Measurements from ENCODE around the gene COL18A1. TPM values are rescaled to one million over a fixed set of nuclear protein-coding genes. Genes with fewer than 3 reads are reported as not detected.
A peak's percentile ranks its signal among the peaks of the same experiment; 100 is the strongest.
"Not testable (repeated sequence)": the region's sequence is repeated elsewhere in the genome, so short reads cannot be mapped to it uniquely, and the experiment has no call there.

The COL18A1 gene
- total RNA-seq, 4 donors from 2014 or later = 16.4 to 42.2 (median 20.7) TPM

- Histone ChIP-seq H3K4me3 (no peak overlapping the region), H3K27ac (no peak overlapping the region), H3K4me1 (peaks cover 10 to 11% of the 10 kb centered on the region in 2 donors), H3K9me3 (no peaks in the 10 kb centered on the region), H3K36me3 (no peaks in the 10 kb centered on the region), H3K27me3 (no peaks in the 10 kb centered on the region)
- DNase-seq (no peak), ATAC-seq (no peak)
- intact Hi-C loops (cut with DNase I; ENCODE audit: low total_unique reads) = no loop called here
- in situ Hi-C loops (cut with MboI; ENCODE audit: low sequenced_read_pairs in 4 of 4) = no loop called here
- TF ChIP-seq POLR2A (IDR thresholded peaks at IDR 0.05) (no peak), CTCF (IDR thresholded peaks at IDR 0.05 in 4 of 5, conservative IDR thresholded peaks at IDR 0.05 in 1 of 5) (no peak)
These were observed 124.9 kb downstream of the COL18A1 start for GRCh38 chr21:45529785-45530422.

- Histone ChIP-seq H3K36me3 (no peaks in the 10 kb centered on the region), H3K9me3 (no peaks in the 10 kb centered on the region), H3K4me1 (peaks cover 10 to 12% of the 10 kb centered on the region in 2 donors), H3K27ac (no peak overlapping the region), H3K4me3 (no peak overlapping the region), H3K27me3 (no peaks in the 10 kb centered on the region)
- in situ Hi-C loops (cut with MboI; ENCODE audit: low sequenced_read_pairs in 4 of 4) = no loop called here
- TF ChIP-seq POLR2A (IDR thresholded peaks at IDR 0.05) (no peak), CTCF (IDR thresholded peaks at IDR 0.05 in 4 of 5, conservative IDR thresholded peaks at IDR 0.05 in 1 of 5) (no peak)
- intact Hi-C loops (cut with DNase I; ENCODE audit: low total_unique reads) = no loop called here
- DNase-seq (no peak), ATAC-seq (no peak)
These were observed 125.6 kb downstream of the COL18A1 start for GRCh38 chr21:45530423-45531113.

DNA sequence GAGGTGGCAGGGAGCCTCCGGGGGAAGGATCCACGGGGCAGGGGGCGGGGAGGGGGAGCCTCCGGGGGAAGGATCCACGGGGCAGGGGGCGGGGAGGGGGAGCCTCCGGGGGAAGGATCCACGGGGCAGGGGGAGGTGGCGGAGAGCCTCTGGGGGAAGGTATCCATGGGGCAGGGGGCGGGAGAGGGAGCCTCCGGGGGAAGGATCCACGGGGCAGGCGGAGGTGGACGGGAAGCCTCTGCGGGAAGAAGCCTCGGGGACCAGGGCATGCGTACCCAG, 126.1 kb downstream of the COL18A1 start:
- H3K27me3 ChIP-seq; intact Hi-C loops (cut with DNase I; ENCODE audit: low total_unique reads); H3K9me3 ChIP-seq; H3K4me3 ChIP-seq; in situ Hi-C loops (cut with MboI; ENCODE audit: low sequenced_read_pairs in 4 of 4); H3K27ac ChIP-seq; ATAC-seq; H3K36me3 ChIP-seq: not testable (repeated sequence)
- H3K4me1 ChIP-seq = peaks cover 10 to 12% of the 10 kb centered on the region in 2 donors
- DNase-seq = peak in 1 of 2 donors; percentile 4

DNA sequence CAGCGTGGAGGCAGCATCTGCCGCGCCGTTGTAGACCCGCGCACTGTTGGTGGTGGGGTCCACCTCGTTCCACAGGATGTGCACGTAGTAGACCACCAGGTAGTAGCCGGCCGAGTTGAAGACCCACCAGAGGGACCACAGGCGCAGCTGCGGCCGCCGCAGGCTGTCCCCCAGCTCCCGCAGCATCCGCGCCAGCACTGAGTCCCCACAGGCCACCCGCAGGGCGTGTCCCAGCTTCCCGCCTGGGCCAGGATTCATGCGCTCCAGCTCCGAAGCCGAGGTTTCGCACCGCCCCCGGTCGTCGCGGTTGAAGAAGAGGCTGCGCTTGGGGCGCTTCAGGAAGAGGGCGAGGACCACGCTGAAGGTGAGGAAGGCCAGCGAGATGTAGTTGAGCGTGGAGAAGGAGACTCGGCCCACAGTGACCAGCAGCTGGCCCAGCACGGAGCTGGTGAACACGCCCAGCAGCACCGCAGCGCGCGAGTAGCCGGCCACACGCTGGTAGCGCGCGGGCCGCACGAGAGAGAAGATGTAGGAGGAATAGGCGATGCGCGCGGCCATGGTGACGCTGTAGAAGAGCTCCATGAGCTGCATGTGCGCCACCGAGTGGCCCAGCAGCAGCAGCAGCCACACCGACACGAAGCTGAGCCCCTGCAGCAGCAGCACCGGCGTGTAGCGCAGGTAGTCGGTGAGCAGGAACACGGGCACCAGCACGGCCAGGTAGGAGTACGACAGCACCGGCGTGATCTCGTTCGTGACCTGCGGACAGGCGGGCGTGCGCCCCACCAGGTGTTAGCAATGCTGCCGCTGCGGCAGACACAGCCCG, 126.6 kb downstream of the COL18A1 start:
- H3K4me1 ChIP-seq = peaks cover 10 to 12% of the 10 kb centered on the region in 2 donors
- H3K9me3 ChIP-seq = no peaks in the 10 kb centered on the region
- H3K27ac ChIP-seq = no peak overlapping the region
- H3K4me3 ChIP-seq = no peak overlapping the region
- TF ChIP-seq POLR2A (IDR thresholded peaks at IDR 0.05) (no peak), CTCF (IDR thresholded peaks at IDR 0.05 in 4 of 5, conservative IDR thresholded peaks at IDR 0.05 in 1 of 5) (no peak)
- H3K36me3 ChIP-seq = no peaks in the 10 kb centered on the region
- DNase-seq (peak in 1 of 2 donors; percentile 7), ATAC-seq (no peak)
- no peaks in the 10 kb centered on the region for H3K27me3 ChIP-seq
- intact Hi-C loops (cut with DNase I; ENCODE audit: low total_unique reads) = no loop called here
- in situ Hi-C loops (cut with MboI; ENCODE audit: low sequenced_read_pairs in 4 of 4) = no loop called here

GRCh38 chr21:45532826-45533360, 127.9 kb downstream of the COL18A1 start:
- Histone ChIP-seq H3K36me3 (no peaks in the 10 kb centered on the region), H3K4me1 (peaks cover 10 to 12% of the 10 kb centered on the region in 2 donors), H3K4me3 (no peak overlapping the region), H3K27me3 (no peaks in the 10 kb centered on the region), H3K9me3 (no peaks in the 10 kb centered on the region), H3K27ac (no peak overlapping the region)
- no peak for ATAC-seq
- TF ChIP-seq CTCF (IDR thresholded peaks at IDR 0.05 in 4 of 5, conservative IDR thresholded peaks at IDR 0.05 in 1 of 5) (no peak), POLR2A (IDR thresholded peaks at IDR 0.05) (no peak)
- DNase-seq = peak in 1 of 2 donors; percentile 7
- in situ Hi-C loops (cut with MboI; ENCODE audit: low sequenced_read_pairs in 4 of 4) = no loop called here
- intact Hi-C loops (cut with DNase I; ENCODE audit: low total_unique reads) = no loop called here
